ENCODE results near the gene GLS2.
"Not testable (repeated sequence)": the region's sequence is repeated elsewhere in the genome, so short reads cannot be mapped to it uniquely, and the experiment has no call there.

The GLS2 gene

GRCh38 chr12:56498126-56498902 is 10.4 kb upstream of the GLS2 start:
- CTCF ChIA-PET, result interaction anchor here (0.7 kb wide), 1 partner anchor 607 kb away, joined by 3 read pairs; no protein-coding TSS in a partner anchor
- H3K4me1 ChIP-seq (ENCODE audit: control insufficient read depth, insufficient read depth, low read length); POLR2A ChIA-PET; H3K4me3 ChIP-seq (ENCODE audit: low read depth, low read length); H3K36me3 ChIP-seq (ENCODE audit: control insufficient read depth in 2 of 2, insufficient read depth in 1 of 2, low read length in 2 of 2); H3K27ac ChIP-seq (ENCODE audit: extremely low read depth, low read depth, low read length); H3K9me3 ChIP-seq (ENCODE audit: control insufficient read depth, insufficient read depth, low read depth, low read length): not testable (repeated sequence)
- TF ChIP-seq ZIC2 (tag by site-specific recombination; IDR thresholded peaks at IDR 0.05), result peak; percentile 77
- TF ChIP-seq ZBTB8A (tag by site-specific recombination; IDR thresholded peaks at IDR 0.05), result peak; percentile 70

- H3K9me3 ChIP-seq (ENCODE audit: control insufficient read depth, insufficient read depth, low read depth, low read length); H3K36me3 ChIP-seq (ENCODE audit: control insufficient read depth in 2 of 2, insufficient read depth in 1 of 2, low read length in 2 of 2); H3K4me3 ChIP-seq (ENCODE audit: low read depth, low read length); H3K4me1 ChIP-seq (ENCODE audit: control insufficient read depth, insufficient read depth, low read length); POLR2A ChIA-PET; H3K27ac ChIP-seq (ENCODE audit: extremely low read depth, low read depth, low read length): not testable (repeated sequence)
- CTCF ChIA-PET, result interaction anchor here (0.6 to 1.5 kb wide), 7 partner anchors 8 to 140 kb away, joined by 3 to 5 read pairs (median 3); partner anchors contain the start of gene GLS2
These were observed 8.7 kb upstream of the GLS2 start for GRCh38 chr12:56496704-56497103.

GRCh38 chr12:56494481-56494880 is 6.5 kb upstream of the GLS2 start:
- H3K4me3 ChIP-seq (ENCODE audit: low read depth, low read length); H3K4me1 ChIP-seq (ENCODE audit: control insufficient read depth, insufficient read depth, low read length); H3K36me3 ChIP-seq (ENCODE audit: control insufficient read depth in 2 of 2, insufficient read depth in 1 of 2, low read length in 2 of 2); H3K27ac ChIP-seq (ENCODE audit: extremely low read depth, low read depth, low read length); H3K9me3 ChIP-seq (ENCODE audit: control insufficient read depth, insufficient read depth, low read depth, low read length); POLR2A ChIA-PET: not testable (repeated sequence)
- CTCF ChIA-PET, result interaction anchor here (0.7 kb wide), 1 partner anchor 96 kb away, joined by 3 read pairs; no protein-coding TSS in a partner anchor

- POLR2A ChIA-PET; CTCF ChIA-PET; H3K36me3 ChIP-seq (ENCODE audit: control insufficient read depth in 2 of 2, insufficient read depth in 1 of 2, low read length in 2 of 2); H3K9me3 ChIP-seq (ENCODE audit: control insufficient read depth, insufficient read depth, low read depth, low read length); H3K27ac ChIP-seq (ENCODE audit: extremely low read depth, low read depth, low read length); H3K4me3 ChIP-seq (ENCODE audit: low read depth, low read length); H3K4me1 ChIP-seq (ENCODE audit: control insufficient read depth, insufficient read depth, low read length): not testable (repeated sequence)
These were observed 6.1 kb upstream of the GLS2 start for GRCh38 chr12:56494106-56494415.

- H3K9me3 ChIP-seq (ENCODE audit: control insufficient read depth, insufficient read depth, low read depth, low read length); H3K27ac ChIP-seq (ENCODE audit: extremely low read depth, low read depth, low read length); POLR2A ChIA-PET; H3K36me3 ChIP-seq (ENCODE audit: control insufficient read depth in 2 of 2, insufficient read depth in 1 of 2, low read length in 2 of 2); CTCF ChIA-PET; H3K4me3 ChIP-seq (ENCODE audit: low read depth, low read length); H3K4me1 ChIP-seq (ENCODE audit: control insufficient read depth, insufficient read depth, low read length): not testable (repeated sequence)
- peak; percentile 26; the same call in 1 of the 2 replicates for TF ChIP-seq KLF1 (tag by site-specific recombination; IDR thresholded peaks at IDR 0.05)
These were observed 5.6 kb upstream of the GLS2 start for GRCh38 chr12:56493409-56494105.

- H3K9me3 ChIP-seq (ENCODE audit: control insufficient read depth, insufficient read depth, low read depth, low read length), result no peaks in the 10 kb centered on the region
- H3K4me1 ChIP-seq (ENCODE audit: control insufficient read depth, insufficient read depth, low read length), result no peaks in the 10 kb centered on the region
- no peaks in the 10 kb centered on the region for H3K36me3 ChIP-seq (ENCODE audit: control insufficient read depth in 2 of 2, insufficient read depth in 1 of 2, low read length in 2 of 2)
- POLR2A ChIA-PET, result no interaction called here
- CTCF ChIA-PET, result interaction anchor here (0.8 to 3.3 kb wide), 5 partner anchors 21 to 146 kb away, joined by 3 to 16 read pairs (median 8); no protein-coding TSS in a partner anchor
- no peak overlapping the region for H3K27ac ChIP-seq (ENCODE audit: extremely low read depth, low read depth, low read length)
- H3K4me3 ChIP-seq (ENCODE audit: low read depth, low read length), result no peak overlapping the region
- TF ChIP-seq ZNF184 (tag by site-specific recombination; IDR thresholded peaks at IDR 0.05) (no peak), ZNF354C (tag by site-specific recombination; IDR thresholded peaks at IDR 0.05; ENCODE audit: borderline replicate concordance, low read depth) (no peak), ZNF19 (tag by site-specific recombination; IDR thresholded peaks at IDR 0.05; ENCODE audit: low read depth) (no peak), ZNF335 (tag by site-specific recombination; conservative IDR thresholded peaks at IDR 0.05) (no peak), RBAK (tag by site-specific recombination; IDR thresholded peaks at IDR 0.05) (no peak), ZNF221 (tag by site-specific recombination; IDR thresholded peaks at IDR 0.05; ENCODE audit: borderline replicate concordance) (no peak), ZBTB20 (tag by site-specific recombination; IDR thresholded peaks at IDR 0.05) (no peak), ZNF521 (tag by site-specific recombination; IDR thresholded peaks at IDR 0.05) (no peak), BCL6B (tag by site-specific recombination; IDR thresholded peaks at IDR 0.05) (no peak), ZNF16 (tag by site-specific recombination; IDR thresholded peaks at IDR 0.05; ENCODE audit: low read depth) (no peak), GLIS2 (tag by site-specific recombination; IDR thresholded peaks at IDR 0.05) (no peak), ZFP41 (tag by site-specific recombination; IDR thresholded peaks at IDR 0.05; ENCODE audit: borderline replicate concordance) (no peak), ZNF560 (tag by site-specific recombination; IDR thresholded peaks at IDR 0.05; ENCODE audit: borderline replicate concordance) (no peak), ZNF248 (tag by site-specific recombination; IDR thresholded peaks at IDR 0.05) (no peak), PBX3 (CRISPR knock-in tag; IDR thresholded peaks at IDR 0.05) (no peak), ZSCAN23 (tag by site-specific recombination; IDR thresholded peaks at IDR 0.05) (no peak)
These were observed 2.4 kb upstream of the GLS2 start for GRCh38 chr12:56490360-56490759.
